Pancreas (tissue), 10 donors: Measurements from ENCODE around the gene PKP4. TPM values are rescaled to one million over a fixed set of nuclear protein-coding genes. Genes with fewer than 3 reads are reported as not detected.

Experiments
- ATAC-seq, 4 donors: fragments of 200-7000 bp; cut with Tn5 transposase; one replicate each; pipeline versions ENCODE4 v1.8.0 to v1.9.1; 2020; ENCODE audit warnings: mild to moderate bottlenecking in 4 of 4, moderate library complexity in 4 of 4
- DNase-seq, 6 donors: peaks; one replicate each; pipeline ENCODE4 v3.0.0-alpha.2; 2020
- FAIRE-seq: peaks from 2 replicates; lab custom pipeline; 2012; peaks lifted over from hg19 to GRCh38; lab: Jason Lieb, UNC
- H3K27ac ChIP-seq, 4 donors: fragments of 200-600 bp; sonication (generic); 1 replicate in 3 of 4; 2 replicates in 1 of 4; pipeline versions ENCODE4 v1.5.0 to v1.8.0; 2020
- H3K27me3 ChIP-seq, 4 donors: fragments of 200-600 bp; one replicate each; pipeline ENCODE4 v1.8.0; 2021
- H3K36me3 ChIP-seq, 3 donors: fragments of 200-600 bp; sonication (generic) in 1 of 3; one replicate each; pipeline versions ENCODE4 v1.5.0 to v1.8.0; 2020 to 2021
- H3K4me1 ChIP-seq, 3 donors: fragments of 200-600 bp; one replicate each; pipeline ENCODE4 v1.8.0; 2021
- H3K4me3 ChIP-seq, 4 donors: fragments of 200-600 bp; sonication (generic) in 2 of 4; one replicate each; pipeline versions ENCODE4 v1.5.0 to v1.8.0; 2020 to 2021
- H3K9me3 ChIP-seq, 4 donors: fragments of 200-600 bp; one replicate each; pipeline ENCODE4 v1.8.0; 2021
- CTCF ChIP-seq, 4 donors: fragments of 200-600 bp; sonication (generic) in 3 of 4; IDR thresholded peaks; one replicate each; pipeline versions ENCODE4 v1.5.0 to v1.8.0; 2021; ENCODE audit warnings: antibody characterized with exemption in 4 of 4
- WGBS, 2 donors: extraction: QIAGEN DNeasy Blood & Tissue Kit; methylation state at CpG; one replicate each; pipeline ENCODE4 v1.1.7; 2013; 5-methylcytosine and 5-hydroxymethylcytosine counted together
- intact Hi-C, 3 donors: fragments of 100-400 bp; cut with DNase I; formaldehyde crosslinking; loops; one replicate each; pipeline versions ENCODE4 v1.11.1 to v1.14.2; 2022
- polyA plus RNA-seq, 2 donors: library from polyadenylated mRNA; stranded (reverse); fragments of 200-250 nt; gene quantifications; one replicate each; pipeline ENCODE4 v1.2.3, GENCODE V29; 2013
- total RNA-seq, 6 donors: library from RNA; stranded (reverse); fragmentation: NEBNext Ultra II Directional in 4 of 6; extraction: Animal tissue kit (Norgen Biotek cat#: 25700) in 4 of 6; gene quantifications; one replicate each; pipeline versions ENCODE4 v1.2.1 to v1.2.4, GENCODE V29; 2021 to 2023
- donor health status: healthy with polysubstance abuse.
- donor health status: DM: no; HTN: no; CAD: no; lungs with moderate emphysema.
- donor health status: DM: no; HTN: no; CAD: no.
- donor health status: control.
- donor health status: control.
- donor health status: Bipolar disorder and iron deficiency.
- donor health status: DM: yes; HTN: yes; CAD: no.
- donor health status: DM: no; HTN: no; CAD: no.
- donor health status: DM: no; HTN: no; CAD: no.
- donor health status: DM: yes; HTN: yes; CAD: no.

Gene PKP4
- total and polyA plus RNA-seq, 8 donors = 20.4 to 46.2 (median 28.8) TPM

- peaks cover 0 to 15% (median 11%) of the 10 kb centered on the region in 3 donors for H3K4me1 ChIP-seq
- WGBS, 2 donors = 96 to 97% methylated on average over 4 of the region's 4 CpGs
- DNase-seq = no peak
- ATAC-seq = no peak
- H3K27me3 ChIP-seq = no peaks in the 10 kb centered on the region
- H3K27ac ChIP-seq = no peak overlapping the region
- H3K36me3 ChIP-seq = no peaks in the 10 kb centered on the region
- H3K4me3 ChIP-seq = no peak overlapping the region
- no peaks in the 10 kb centered on the region for H3K9me3 ChIP-seq
- FAIRE-seq = no peak
- TF ChIP-seq CTCF (IDR thresholded peaks at IDR 0.05) = no peak
- intact Hi-C loops = no loop called here
Observed at GRCh38 chr2:158559252-158559651, 102.5 kb downstream of the PKP4 start.

- DNase-seq (no peak), FAIRE-seq (no peak), ATAC-seq (peak in 3 of 4 donors; percentile 39 to 53 (median 47))
- H3K4me3 ChIP-seq = no peak overlapping the region
- no peaks in the 10 kb centered on the region for H3K9me3 ChIP-seq
- intact Hi-C loops = no loop called here
- no peaks in the 10 kb centered on the region for H3K27me3 ChIP-seq
- peaks cover 0 to 15% (median 11%) of the 10 kb centered on the region in 3 donors for H3K4me1 ChIP-seq
- H3K36me3 ChIP-seq = no peaks in the 10 kb centered on the region
- no peak for TF ChIP-seq CTCF (IDR thresholded peaks at IDR 0.05)
- no peak overlapping the region for H3K27ac ChIP-seq
Observed at GRCh38 chr2:158560259-158560658, 103.5 kb downstream of the PKP4 start.

GRCh38 chr2:158561054-158561453, 104.3 kb downstream of the PKP4 start:
- Histone ChIP-seq H3K9me3 (no peaks in the 10 kb centered on the region), H3K4me1 (peaks cover 0 to 11% (median 6%) of the 10 kb centered on the region in 3 donors), H3K27ac (no peak overlapping the region), H3K4me3 (no peak overlapping the region), H3K27me3 (no peaks in the 10 kb centered on the region), H3K36me3 (no peaks in the 10 kb centered on the region)
- no peak for TF ChIP-seq CTCF (IDR thresholded peaks at IDR 0.05)
- ATAC-seq (no peak), FAIRE-seq (no peak), DNase-seq (no peak)
- 96 to 97% methylated on average over 3 of the region's 3 CpGs for WGBS, 2 donors
- intact Hi-C loops = no loop called here

GRCh38 chr2:158567208-158567607, 110.5 kb downstream of the PKP4 start:
- WGBS, 2 donors = 95 to 100% methylated on average over 2 of the region's 2 CpGs
- intact Hi-C loops = no loop called here
- ATAC-seq = no peak

More at GRCh38 chr2:158567208-158567607, 110.5 kb downstream of the PKP4 start:
- TF ChIP-seq CTCF (IDR thresholded peaks at IDR 0.05) = no peak
- Histone ChIP-seq H3K9me3 (no peaks in the 10 kb centered on the region), H3K4me1 (no peaks in the 10 kb centered on the region), H3K27me3 (no peaks in the 10 kb centered on the region), H3K36me3 (no peaks in the 10 kb centered on the region), H3K4me3 (no peak overlapping the region), H3K27ac (no peak overlapping the region)
- DNase-seq (no peak), FAIRE-seq (no peak)
